LNCaP clone FGC (cell line): ENCODE data around the gene CCDC50.

Source experiments
- DNase-seq: peaks from one replicate; pipeline ENCODE4 v3.0.0-alpha.2; 2011; ENCODE audit warnings: low read depth
- H3K4me3 ChIP-seq: 2 replicates; pipeline ENCODE4 v1.5.1; 2011; ENCODE audit warnings: mild to moderate bottlenecking, low read depth, low read length, control low read depth
- TF ChIP-seq, protein P1 (sequence below): IDR thresholded peaks from 2 replicates; pipeline ENCODE4 v1.5.1; 2012; ENCODE audit warnings: mild to moderate bottlenecking; ENCODE audit not compliant: control insufficient read depth, insufficient read depth; ENCODE audit errors: extremely low read depth

Gene CCDC50

DNA sequence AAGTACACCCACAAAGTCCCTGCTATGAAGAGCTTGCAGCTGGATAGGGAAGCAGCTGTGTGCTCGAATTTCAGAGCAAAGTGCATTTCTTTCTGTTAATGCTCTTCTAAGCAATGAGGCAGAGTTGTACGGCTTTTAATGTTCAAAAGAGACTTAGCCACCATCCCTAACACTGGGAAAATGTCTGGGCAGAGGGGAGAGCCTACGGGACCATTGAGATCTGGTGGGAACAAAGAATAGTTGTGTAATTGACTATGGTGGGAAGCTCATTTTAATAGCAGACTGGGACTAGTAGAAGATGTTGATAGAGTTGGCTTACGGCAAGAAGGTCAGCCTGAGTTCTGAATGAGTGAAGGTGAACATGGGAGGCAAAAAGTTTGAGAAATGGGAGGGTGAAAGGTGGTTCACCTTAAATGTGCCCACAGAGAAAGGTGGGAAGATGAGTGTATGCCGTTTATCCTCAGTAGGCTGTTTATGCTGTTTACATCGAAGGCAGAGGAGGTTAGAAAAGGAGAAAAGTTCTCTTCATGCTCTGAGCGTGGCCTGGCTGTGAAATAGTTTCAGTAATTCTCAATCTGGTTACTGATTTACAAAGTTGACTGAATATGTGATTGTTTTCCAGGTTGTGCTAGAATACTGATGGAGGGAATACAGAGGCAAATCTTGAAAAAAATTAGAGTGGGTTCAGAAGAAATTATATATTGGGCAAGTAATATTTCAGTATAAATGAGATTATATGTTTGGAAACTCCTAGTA lies 24.0 kb downstream of the CCDC50 start:
- no peak for DNase-seq
- TF ChIP-seq, protein P1, sequence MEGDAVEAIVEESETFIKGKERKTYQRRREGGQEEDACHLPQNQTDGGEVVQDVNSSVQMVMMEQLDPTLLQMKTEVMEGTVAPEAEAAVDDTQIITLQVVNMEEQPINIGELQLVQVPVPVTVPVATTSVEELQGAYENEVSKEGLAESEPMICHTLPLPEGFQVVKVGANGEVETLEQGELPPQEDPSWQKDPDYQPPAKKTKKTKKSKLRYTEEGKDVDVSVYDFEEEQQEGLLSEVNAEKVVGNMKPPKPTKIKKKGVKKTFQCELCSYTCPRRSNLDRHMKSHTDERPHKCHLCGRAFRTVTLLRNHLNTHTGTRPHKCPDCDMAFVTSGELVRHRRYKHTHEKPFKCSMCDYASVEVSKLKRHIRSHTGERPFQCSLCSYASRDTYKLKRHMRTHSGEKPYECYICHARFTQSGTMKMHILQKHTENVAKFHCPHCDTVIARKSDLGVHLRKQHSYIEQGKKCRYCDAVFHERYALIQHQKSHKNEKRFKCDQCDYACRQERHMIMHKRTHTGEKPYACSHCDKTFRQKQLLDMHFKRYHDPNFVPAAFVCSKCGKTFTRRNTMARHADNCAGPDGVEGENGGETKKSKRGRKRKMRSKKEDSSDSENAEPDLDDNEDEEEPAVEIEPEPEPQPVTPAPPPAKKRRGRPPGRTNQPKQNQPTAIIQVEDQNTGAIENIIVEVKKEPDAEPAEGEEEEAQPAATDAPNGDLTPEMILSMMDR, result no peak
- H3K4me3 ChIP-seq, result no peak overlapping the region

DNA sequence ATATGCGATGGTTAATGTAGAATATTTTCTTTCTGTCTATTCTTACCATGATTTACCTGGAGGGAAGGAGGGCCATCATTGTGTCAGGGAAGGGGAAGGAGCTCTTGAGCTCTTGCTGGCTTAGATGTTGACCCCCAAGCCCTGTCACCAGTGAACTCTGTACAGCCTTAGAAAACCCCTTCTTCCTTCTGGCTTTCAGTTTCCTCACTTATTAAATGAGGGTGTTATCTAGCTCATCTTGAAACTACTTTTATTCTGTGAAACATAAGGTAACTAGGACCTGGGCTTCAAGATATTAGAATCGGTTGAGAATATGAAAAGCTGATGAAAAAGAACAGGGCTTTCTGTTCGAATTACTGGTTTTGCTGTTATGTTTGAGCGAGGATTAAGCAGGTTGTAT lies 26.2 kb downstream of the CCDC50 start:
- no peak for DNase-seq
- no peak overlapping the region for H3K4me3 ChIP-seq
- TF ChIP-seq, protein P1, result no peak

DNA sequence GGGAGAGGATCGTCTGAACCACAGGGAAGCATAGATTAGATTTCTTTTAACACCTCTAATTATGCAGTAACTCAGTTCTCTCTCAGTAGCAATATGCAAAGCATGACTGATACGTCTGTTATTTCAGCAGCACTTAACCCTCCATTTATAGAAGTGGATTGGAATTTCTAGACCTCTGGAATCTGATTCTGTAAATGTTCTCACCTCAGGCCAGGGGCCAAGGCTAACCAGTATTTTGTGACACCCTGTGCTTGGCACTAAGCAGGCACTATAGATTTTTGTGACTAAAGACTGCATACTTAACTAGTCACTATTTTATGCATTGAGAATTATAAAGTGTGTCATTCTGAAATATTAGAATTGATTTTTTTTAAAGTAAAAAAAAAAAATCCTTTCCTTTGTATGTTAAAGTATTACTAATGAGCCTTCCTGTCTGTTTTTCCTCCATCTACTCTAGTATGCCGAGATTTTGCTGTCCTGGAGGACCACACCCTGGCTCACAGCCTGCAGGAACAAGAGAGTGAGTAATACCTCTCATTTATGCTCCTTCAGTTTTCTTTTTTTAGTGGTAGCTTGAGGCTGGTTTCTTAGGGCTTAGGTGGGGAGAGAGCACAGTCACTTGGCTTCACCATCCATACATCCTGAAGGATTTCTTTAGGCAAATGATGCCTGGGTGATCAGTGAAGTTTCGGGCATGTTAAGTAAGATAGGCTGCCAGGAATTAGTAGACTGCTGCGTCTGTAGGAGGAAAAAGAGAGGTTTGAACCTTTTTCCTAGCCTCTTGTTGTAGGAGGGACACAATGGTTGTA lies 27.6 kb downstream of the CCDC50 start:
- TF ChIP-seq, protein P1, result no peak
- no peak for DNase-seq
- no peak overlapping the region for H3K4me3 ChIP-seq

DNA sequence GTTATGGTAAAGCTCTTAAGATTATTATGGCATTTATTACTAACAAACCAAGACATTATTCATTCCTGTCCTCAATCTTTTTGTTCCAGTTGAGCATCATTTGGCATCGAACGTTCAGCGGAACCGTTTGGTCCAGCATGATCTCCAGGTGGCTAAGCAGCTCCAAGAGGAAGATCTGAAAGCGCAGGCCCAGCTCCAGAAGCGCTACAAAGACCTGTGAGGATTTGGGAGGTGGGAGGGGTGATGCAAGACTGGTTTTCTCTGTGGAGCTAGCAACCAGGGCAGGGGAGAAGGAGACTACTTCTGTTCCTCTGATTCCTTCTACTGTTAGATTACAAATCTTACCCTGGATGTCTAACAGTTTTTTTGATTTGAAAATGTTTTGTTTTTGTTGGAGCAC lies 28.7 kb downstream of the CCDC50 start:
- no peak for DNase-seq
- TF ChIP-seq, protein P1, result no peak
- no peak overlapping the region for H3K4me3 ChIP-seq

DNA sequence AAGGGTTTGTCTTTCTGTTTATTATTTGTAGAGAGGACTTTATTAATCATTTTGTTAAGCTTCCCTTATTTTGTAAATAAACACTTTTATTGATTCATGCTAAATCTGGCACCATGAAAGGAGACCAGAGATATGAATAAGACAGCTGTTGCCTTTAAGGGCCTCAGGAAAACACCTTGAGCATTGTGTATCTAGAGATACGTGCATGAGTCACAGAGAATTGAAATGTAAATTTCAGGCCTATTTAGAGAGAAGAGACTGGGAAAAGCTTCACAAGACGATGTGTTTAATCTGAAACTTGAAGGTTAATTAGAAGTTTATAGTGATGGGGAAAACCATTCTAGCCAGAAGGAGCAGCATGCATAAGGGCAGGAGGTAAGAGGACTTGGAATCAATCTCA lies 29.7 kb downstream of the CCDC50 start:
- H3K4me3 ChIP-seq, result no peak overlapping the region
- TF ChIP-seq, protein P1, result no peak
- DNase-seq, result no peak

DNA sequence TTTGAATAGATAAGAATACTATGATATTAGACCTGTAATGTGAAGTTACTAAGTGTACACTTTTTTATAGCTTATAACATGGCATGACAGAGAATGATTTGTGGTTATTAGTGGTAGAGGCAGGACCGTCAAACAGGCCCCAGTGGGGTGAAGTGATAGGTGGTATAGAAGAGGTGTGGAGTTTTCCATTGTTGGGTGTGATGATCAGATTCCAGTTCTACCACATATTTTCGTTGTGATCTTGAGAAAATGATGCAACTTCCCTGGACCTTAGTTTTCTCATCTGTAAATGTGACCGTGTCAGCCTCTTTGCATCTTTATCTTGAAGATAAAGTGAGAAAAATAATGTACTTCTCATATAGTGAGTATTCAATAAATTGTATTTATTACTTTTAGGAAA lies 31.4 kb downstream of the CCDC50 start:
- TF ChIP-seq, protein P1, result no peak
- H3K4me3 ChIP-seq, result no peak overlapping the region
- no peak for DNase-seq

DNA sequence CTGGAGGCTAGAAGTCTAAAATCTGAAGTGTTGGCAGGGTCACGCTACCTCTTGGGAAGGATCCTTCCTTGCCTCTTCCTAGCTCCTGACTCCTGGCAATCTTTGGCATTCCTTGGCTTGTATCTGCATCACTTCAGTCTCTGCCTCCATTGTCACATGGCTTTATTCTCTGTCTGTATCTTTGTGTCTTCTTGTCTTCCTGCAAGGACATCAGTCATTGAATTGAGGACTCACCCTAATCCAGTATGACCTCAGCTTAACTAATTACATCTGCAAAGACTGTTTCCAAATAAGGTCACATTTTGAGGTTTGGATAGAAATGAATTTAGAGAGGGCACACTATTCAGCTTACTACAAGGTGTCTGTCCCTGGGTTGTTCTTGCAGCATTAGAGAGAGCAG lies 32.3 kb downstream of the CCDC50 start:
- TF ChIP-seq, protein P1, result no peak
- no peak overlapping the region for H3K4me3 ChIP-seq
- DNase-seq, result no peak
